Naive B cell (primary cell): ENCODE results near the gene TMPRSS3. TPM values are rescaled to one million over a fixed set of nuclear protein-coding genes. Genes with fewer than 3 reads are reported as not detected.

Source experiments
- ATAC-seq, 2 donors: fragments of 150-1000 bp; cut with Tn5 transposase; 2 replicates each; pipeline ENCODE4 v1.10.0; 2021; ENCODE audit warnings: low read depth in 2 of 2, mild to moderate bottlenecking in 2 of 2, moderate library complexity in 2 of 2
- DNase-seq: peaks from one replicate; pipeline ENCODE4 v3.0.0; 2022
- H3K27ac Mint-ChIP-seq, 6 donors: one replicate each; pipeline ENCODE4 v1.8.0; 2020 to 2022; ENCODE audit warnings: mild to moderate bottlenecking in 6 of 6, mixed read lengths in 6 of 6, moderate library complexity in 5 of 6, inconsistent platforms in 2 of 6
- H3K27me3 Mint-ChIP-seq, 3 donors: one replicate each; pipeline ENCODE4 v1.8.0; 2021 to 2022; ENCODE audit warnings: mixed read lengths in 3 of 3, mild to moderate bottlenecking in 1 of 3
- H3K36me3 Mint-ChIP-seq, 2 donors: one replicate each; pipeline ENCODE4 v1.8.0; 2020 to 2022; ENCODE audit warnings: mixed read lengths in 2 of 2, inconsistent platforms in 1 of 2, mild to moderate bottlenecking in 1 of 2
- H3K4me1 Mint-ChIP-seq, 3 donors: one replicate each; pipeline ENCODE4 v1.8.0; 2020 to 2022; ENCODE audit warnings: mixed read lengths in 3 of 3, inconsistent platforms in 1 of 3, mild to moderate bottlenecking in 1 of 3, moderate library complexity in 1 of 3
- H3K4me3 Mint-ChIP-seq, 8 donors: one replicate each; pipeline ENCODE4 v1.8.0; 2020 to 2022; ENCODE audit warnings: mild to moderate bottlenecking in 8 of 8, mixed read lengths in 8 of 8, moderate library complexity in 8 of 8, inconsistent platforms in 2 of 8
- H3K9me3 Mint-ChIP-seq, 7 donors: one replicate each; pipeline ENCODE4 v1.8.0; 2020 to 2022; ENCODE audit warnings: mixed read lengths in 7 of 7, mild to moderate bottlenecking in 5 of 7, inconsistent platforms in 2 of 7, moderate library complexity in 1 of 7
- polyA plus RNA-seq, 6 donors: library from polyadenylated mRNA; unstranded; fragments of 300-500 nt; fragmentation: Illumina TruSeq; gene quantifications; one replicate each; pipeline ENCODE4 v1.2.3, GENCODE V29; 2021; ENCODE audit warnings: low read depth in 6 of 6

TMPRSS3 gene
- polyA plus RNA-seq, 6 donors from 2014 or later = not detected

GRCh38 chr21:42356046-42356445 is 39.8 kb downstream of the TMPRSS3 start:
- no peak overlapping the region for H3K4me3 Mint-ChIP-seq

GRCh38 chr21:42353623-42354022 is 42.2 kb downstream of the TMPRSS3 start:
- peaks cover 9 to 42% (median 30%) of the 10 kb centered on the region in 3 donors for H3K27me3 Mint-ChIP-seq
- H3K36me3 Mint-ChIP-seq = peaks cover 0 to 24% of the 10 kb centered on the region in 2 donors
- DNase-seq = no peak
- no peaks in the 10 kb centered on the region for H3K4me1 Mint-ChIP-seq
- peak overlapping the region in 1 of 6 donors; percentile 36 for H3K27ac Mint-ChIP-seq
- peaks cover 6 to 41% (median 27%) of the 10 kb centered on the region in 7 donors for H3K9me3 Mint-ChIP-seq
- ATAC-seq = no peak
- H3K4me3 Mint-ChIP-seq = no peak overlapping the region

More at GRCh38 chr21:42356046-42356445, 39.8 kb downstream of the TMPRSS3 start:
- H3K4me1 Mint-ChIP-seq = no peaks in the 10 kb centered on the region
- H3K9me3 Mint-ChIP-seq = peaks cover 6 to 41% (median 29%) of the 10 kb centered on the region in 7 donors
- peaks cover 0 to 24% of the 10 kb centered on the region in 2 donors for H3K36me3 Mint-ChIP-seq
- no peak for ATAC-seq
- H3K27me3 Mint-ChIP-seq = peaks cover 9 to 51% (median 48%) of the 10 kb centered on the region in 3 donors
- H3K27ac Mint-ChIP-seq = no peak overlapping the region
- DNase-seq = no peak

GRCh38 chr21:42352441-42353095 is 43.3 kb downstream of the TMPRSS3 start:
- H3K4me3 Mint-ChIP-seq = no peak overlapping the region
- no peak overlapping the region for H3K27ac Mint-ChIP-seq
- H3K9me3 Mint-ChIP-seq = peaks cover 6 to 40% (median 26%) of the 10 kb centered on the region in 7 donors
- DNase-seq = no peak
- H3K36me3 Mint-ChIP-seq = peaks cover 0 to 24% of the 10 kb centered on the region in 2 donors
- ATAC-seq = no peak
- H3K27me3 Mint-ChIP-seq = peaks cover 8 to 32% (median 30%) of the 10 kb centered on the region in 3 donors
- H3K4me1 Mint-ChIP-seq = no peaks in the 10 kb centered on the region

GRCh38 chr21:42351626-42352440 is 44.0 kb downstream of the TMPRSS3 start:
- H3K27me3 Mint-ChIP-seq = peaks cover 5 to 24% (median 24%) of the 10 kb centered on the region in 3 donors
- peaks cover 6 to 32% (median 23%) of the 10 kb centered on the region in 7 donors for H3K9me3 Mint-ChIP-seq
- no peaks in the 10 kb centered on the region for H3K4me1 Mint-ChIP-seq
- H3K36me3 Mint-ChIP-seq = peaks cover 0 to 24% of the 10 kb centered on the region in 2 donors
- DNase-seq = no peak
- no peak overlapping the region for H3K4me3 Mint-ChIP-seq
- no peak for ATAC-seq
- H3K27ac Mint-ChIP-seq = no peak overlapping the region

GRCh38 chr21:42350927-42351426 is 44.9 kb downstream of the TMPRSS3 start, which contains the start of gene TFF2:
Gene TFF2 (minus strand): TSS chr21:42350994. CDS start chr21:42350957, 37 bp downstream.
- H3K4me1 Mint-ChIP-seq = no peaks in the 10 kb centered on the region

GRCh38 chr21:42350318-42350910 is 45.4 kb downstream of the TMPRSS3 start:
- Mint-ChIP-seq H3K36me3 (peaks cover 0 to 23% of the 10 kb centered on the region in 2 donors), H3K27me3 (peaks cover 5 to 27% (median 21%) of the 10 kb centered on the region in 3 donors), H3K4me3 (no peak overlapping the region), H3K4me1 (no peaks in the 10 kb centered on the region), H3K9me3 (peaks cover 6 to 22% (median 18%) of the 10 kb centered on the region in 7 donors), H3K27ac (no peak overlapping the region)
- no peak for DNase-seq
- no peak for ATAC-seq

More at GRCh38 chr21:42350927-42351426, 44.9 kb downstream of the TMPRSS3 start, which contains the start of gene TFF2:
- ATAC-seq (no peak), DNase-seq (no peak)
- peaks cover 6 to 26% (median 22%) of the 10 kb centered on the region in 7 donors for H3K9me3 Mint-ChIP-seq
- peaks cover 5 to 21% (median 21%) of the 10 kb centered on the region in 3 donors for H3K27me3 Mint-ChIP-seq
- peaks cover 0 to 24% of the 10 kb centered on the region in 2 donors for H3K36me3 Mint-ChIP-seq
- no peak within 1 kb of the TSS for H3K27ac Mint-ChIP-seq
- H3K4me3 Mint-ChIP-seq = peak within 1 kb of the TSS in 1 of 8 donors; percentile 63

GRCh38 chr21:42349420-42350317 is 46.2 kb downstream of the TMPRSS3 start:
- no peak for ATAC-seq
- Mint-ChIP-seq H3K4me1 (no peaks in the 10 kb centered on the region), H3K27me3 (peaks cover 5 to 29% (median 21%) of the 10 kb centered on the region in 3 donors), H3K4me3 (no peak overlapping the region), H3K36me3 (peaks cover 0 to 16% of the 10 kb centered on the region in 2 donors), H3K9me3 (peaks cover 4 to 14% (median 13%) of the 10 kb centered on the region in 7 donors), H3K27ac (no peak overlapping the region)
- DNase-seq = no peak

- Mint-ChIP-seq H3K27ac (no peak overlapping the region), H3K4me1 (no peaks in the 10 kb centered on the region), H3K9me3 (peaks cover 0 to 9% (median 4%) of the 10 kb centered on the region in 7 donors), H3K4me3 (no peak overlapping the region), H3K27me3 (peaks cover 5 to 28% (median 20%) of the 10 kb centered on the region in 3 donors), H3K36me3 (peaks cover 0 to 11% of the 10 kb centered on the region in 2 donors)
- DNase-seq = no peak
- ATAC-seq = no peak
Observed at GRCh38 chr21:42348762-42349161, 47.1 kb downstream of the TMPRSS3 start.

GRCh38 chr21:42347601-42348327 is 48.1 kb downstream of the TMPRSS3 start:
- Mint-ChIP-seq H3K27ac (no peak overlapping the region), H3K4me1 (no peaks in the 10 kb centered on the region), H3K4me3 (no peak overlapping the region), H3K36me3 (peaks cover 0 to under 1% of the 10 kb centered on the region in 2 donors), H3K9me3 (peaks cover 0 to 2% (median 0%) of the 10 kb centered on the region in 7 donors), H3K27me3 (peaks cover 5 to 19% (median 10%) of the 10 kb centered on the region in 3 donors)
- ATAC-seq = no peak
- no peak for DNase-seq

- Mint-ChIP-seq H3K36me3 (no peaks in the 10 kb centered on the region), H3K4me1 (no peaks in the 10 kb centered on the region), H3K9me3 (peaks cover 0 to 2% (median 0%) of the 10 kb centered on the region in 7 donors), H3K27ac (no peak overlapping the region), H3K27me3 (peaks cover 2 to 12% (median 5%) of the 10 kb centered on the region in 3 donors), H3K4me3 (no peak overlapping the region)
- DNase-seq = no peak
- no peak for ATAC-seq
Observed at GRCh38 chr21:42346866-42347600, 48.8 kb downstream of the TMPRSS3 start.

GRCh38 chr21:42346441-42346840 is 49.4 kb downstream of the TMPRSS3 start:
- peaks cover 0 to 12% (median 5%) of the 10 kb centered on the region in 3 donors for H3K27me3 Mint-ChIP-seq
- peaks cover 0 to under 1% (median 0%) of the 10 kb centered on the region in 7 donors for H3K9me3 Mint-ChIP-seq
- no peak overlapping the region for H3K27ac Mint-ChIP-seq
- H3K36me3 Mint-ChIP-seq = no peaks in the 10 kb centered on the region
- no peaks in the 10 kb centered on the region for H3K4me1 Mint-ChIP-seq
- ATAC-seq = no peak
- H3K4me3 Mint-ChIP-seq = no peak overlapping the region
- no peak for DNase-seq
